HEK293 (cell line): ENCODE data around the gene CFAP43.

ENCODE experiments used
- CTCF ChIA-PET: fragments of 350-600 bp; formaldehyde crosslinking; extraction: SDS; loops from one replicate; lab custom pipeline; 2021; ENCODE audit warnings: antibody characterized with exemption; lab: Yijun Ruan, JAX
- POLR2A ChIA-PET: fragments of 300-600 bp; formaldehyde crosslinking; extraction: SDS; loops from one replicate; lab custom pipeline; 2020; ENCODE audit warnings: antibody characterized with exemption, inconsistent platforms; lab: Yijun Ruan, JAX
- H3K27ac ChIP-seq: fragments of 200-500 bp; sonication (Bioruptor generic); 2 replicates; pipeline ENCODE4 v1.5.1; 2014; ENCODE audit warnings: low read depth, low read length, control low read depth, inconsistent platforms; ENCODE audit errors: extremely low read depth
- H3K36me3 ChIP-seq, 2 experiments: fragments of 200-500 bp in 1 of 2; sonication (Bioruptor generic) in 1 of 2; 1 replicate in 1 of 2; 2 replicates in 1 of 2; pipeline ENCODE4 v1.5.1; 2014 to 2017; ENCODE audit warnings: inconsistent platforms in 2 of 2, low read length in 2 of 2; ENCODE audit not compliant: control insufficient read depth in 2 of 2, insufficient read depth in 1 of 2
- H3K4me1 ChIP-seq: fragments of 200-500 bp; sonication (Bioruptor generic); 2 replicates; pipeline ENCODE4 v1.5.1; 2014; ENCODE audit warnings: mild to moderate bottlenecking, low read length, inconsistent platforms; ENCODE audit not compliant: control insufficient read depth, insufficient read depth
- H3K4me3 ChIP-seq: 2 replicates; pipeline ENCODE4 v1.5.1; 2011; ENCODE audit warnings: low read depth, mild to moderate bottlenecking, control low read depth, low read length, moderate library complexity
- H3K9me3 ChIP-seq: fragments of 200-500 bp; sonication (Bioruptor generic); 2 replicates; pipeline ENCODE4 v1.5.1; 2014; ENCODE audit warnings: low read depth, low read length, inconsistent platforms; ENCODE audit not compliant: control insufficient read depth, insufficient read depth
- EGR2 ChIP-seq: fragments of 450-650 bp; formaldehyde crosslinking; IDR thresholded peaks from 2 replicates; pipeline ENCODE4 v1.5.1; 2016; ENCODE audit warnings: low read depth, missing biosample characterization, missing genetic modification characterization
- OSR2 ChIP-seq: fragments of 450-650 bp; formaldehyde crosslinking; IDR thresholded peaks from 2 replicates; pipeline ENCODE4 v1.5.1; 2016; ENCODE audit warnings: missing biosample characterization, missing genetic modification characterization
- REST ChIP-seq: fragments of 450-650 bp; formaldehyde crosslinking; IDR thresholded peaks from 2 replicates; pipeline ENCODE4 v1.5.1; 2016; ENCODE audit warnings: missing biosample characterization, missing genetic modification characterization
- SP3 ChIP-seq: fragments of 450-650 bp; formaldehyde crosslinking; IDR thresholded peaks from 2 replicates; pipeline ENCODE4 v1.5.1; 2016; ENCODE audit warnings: missing biosample characterization, missing genetic modification characterization
- SP7 ChIP-seq: fragments of 450-650 bp; formaldehyde crosslinking; IDR thresholded peaks from 2 replicates; pipeline ENCODE4 v1.5.1; 2016; ENCODE audit warnings: missing biosample characterization, missing genetic modification characterization
- TRIM28 ChIP-seq: IDR thresholded peaks from 2 replicates; pipeline ENCODE4 v1.6.1; 2011; ENCODE audit warnings: low read length, control low read depth, borderline replicate concordance
- YY1 ChIP-seq: fragments of 450-650 bp; formaldehyde crosslinking; IDR thresholded peaks from 2 replicates; pipeline ENCODE4 v1.5.1; 2018; ENCODE audit warnings: missing biosample characterization, missing genetic modification characterization
- ZNF121 ChIP-seq: fragments of 450-650 bp; formaldehyde crosslinking; IDR thresholded peaks from 2 replicates; pipeline ENCODE4 v1.5.1; 2016; ENCODE audit warnings: missing biosample characterization, missing genetic modification characterization
- ZNF184 ChIP-seq: fragments of 450-650 bp; IDR thresholded peaks from 2 replicates; pipeline ENCODE4 v1.5.1; 2018; ENCODE audit warnings: missing biosample characterization, mild to moderate bottlenecking, missing genetic modification characterization
- ZNF2 ChIP-seq: fragments of 450-650 bp; formaldehyde crosslinking; IDR thresholded peaks from 2 replicates; pipeline ENCODE4 v1.5.1; 2016; ENCODE audit warnings: missing biosample characterization, missing genetic modification characterization
- ZNF280D ChIP-seq: fragments of 450-650 bp; formaldehyde crosslinking; IDR thresholded peaks from 2 replicates; pipeline ENCODE4 v1.5.1; 2016; ENCODE audit warnings: missing biosample characterization, missing genetic modification characterization
- ZNF391 ChIP-seq: fragments of 450-650 bp; formaldehyde crosslinking; IDR thresholded peaks from 2 replicates; pipeline ENCODE4 v1.5.1; 2016; ENCODE audit warnings: low read depth, missing biosample characterization, missing genetic modification characterization, borderline replicate concordance
- ZNF449 ChIP-seq: fragments of 450-650 bp; formaldehyde crosslinking; IDR thresholded peaks from 2 replicates; pipeline ENCODE4 v1.5.1; 2017; ENCODE audit warnings: missing biosample characterization, mild to moderate bottlenecking, missing genetic modification characterization, moderate library complexity
- ZNF555 ChIP-seq: fragments of 450-650 bp; formaldehyde crosslinking; conservative IDR thresholded peaks from 2 replicates; pipeline ENCODE4 v1.5.1; 2017; ENCODE audit warnings: missing biosample characterization, mild to moderate bottlenecking, missing genetic modification characterization, inconsistent platforms
- ZNF558 ChIP-seq: fragments of 450-650 bp; formaldehyde crosslinking; IDR thresholded peaks from 2 replicates; pipeline ENCODE4 v1.5.1; 2016; ENCODE audit warnings: missing biosample characterization, missing genetic modification characterization
- ZNF692 ChIP-seq: fragments of 450-650 bp; formaldehyde crosslinking; IDR thresholded peaks from 2 replicates; pipeline ENCODE4 v1.5.1; 2016; ENCODE audit warnings: missing biosample characterization, missing genetic modification characterization
- ZNF707 ChIP-seq: fragments of 450-650 bp; formaldehyde crosslinking; IDR thresholded peaks from 2 replicates; pipeline ENCODE4 v1.5.1; 2016; ENCODE audit warnings: missing biosample characterization, missing genetic modification characterization
- ZNF776 ChIP-seq: fragments of 450-650 bp; formaldehyde crosslinking; IDR thresholded peaks from 2 replicates; pipeline ENCODE4 v1.5.0; 2017; ENCODE audit warnings: missing biosample characterization, missing genetic modification characterization, borderline replicate concordance
- ZNF791 ChIP-seq: fragments of 450-650 bp; formaldehyde crosslinking; IDR thresholded peaks from 2 replicates; pipeline ENCODE4 v1.5.1; 2016; ENCODE audit warnings: missing biosample characterization, missing genetic modification characterization
- ZNF792 ChIP-seq: fragments of 450-650 bp; formaldehyde crosslinking; IDR thresholded peaks from 2 replicates; pipeline ENCODE4 v1.5.1; 2016; ENCODE audit warnings: missing biosample characterization, missing genetic modification characterization
- ZNF830 ChIP-seq: fragments of 450-650 bp; IDR thresholded peaks from 2 replicates; pipeline ENCODE4 v1.5.0; 2018; ENCODE audit warnings: missing biosample characterization, missing genetic modification characterization, low read depth, mild to moderate bottlenecking, moderate library complexity
- ZSCAN16 ChIP-seq: fragments of 450-650 bp; formaldehyde crosslinking; IDR thresholded peaks from 2 replicates; pipeline ENCODE4 v1.5.1; 2016; ENCODE audit warnings: missing biosample characterization, missing genetic modification characterization

Gene CFAP43

GRCh38 chr10:104230490-104230889, 1.7 kb downstream of the CFAP43 start (continued):
- no peak for TF ChIP-seq ZNF391 (tag by site-specific recombination)

GRCh38 chr10:104223304-104223703, 8.9 kb downstream of the CFAP43 start:
- Histone ChIP-seq H3K4me1 (no peaks in the 10 kb centered on the region), H3K27ac (no peak overlapping the region), H3K36me3 (no peaks in the 10 kb centered on the region), H3K9me3 (no peaks in the 10 kb centered on the region), H3K4me3 (no peak overlapping the region)
- TF ChIP-seq ZNF280D (tag by site-specific recombination) = no peak
- TF ChIP-seq ZSCAN16 (tag by site-specific recombination) = no peak
- TF ChIP-seq OSR2 (tag by site-specific recombination) = no peak
- no peak for TF ChIP-seq ZNF830 (tag by site-specific recombination)
- no peak for TF ChIP-seq SP3 (tag by site-specific recombination)
- POLR2A ChIA-PET = no interaction called here
- CTCF ChIA-PET = interaction anchor here (0.7 to 0.9 kb wide), 2 partner anchors 69 to 348 kb away, joined by 3 read pairs; no protein-coding TSS in a partner anchor

GRCh38 chr10:104220522-104220921, 11.6 kb downstream of the CFAP43 start:
- Histone ChIP-seq H3K27ac (no peak overlapping the region), H3K9me3 (no peaks in the 10 kb centered on the region), H3K36me3 (no peaks in the 10 kb centered on the region), H3K4me3 (no peak overlapping the region), H3K4me1 (no peaks in the 10 kb centered on the region)
- TF ChIP-seq YY1 (tag by site-specific recombination) = no peak
- no peak for TF ChIP-seq ZNF692 (tag by site-specific recombination)
- TF ChIP-seq ZNF707 (tag by site-specific recombination) = no peak
- TF ChIP-seq ZNF449 (tag by site-specific recombination) = no peak
- no peak for TF ChIP-seq ZNF184 (tag by site-specific recombination)
- TF ChIP-seq ZNF555 (tag by site-specific recombination) = no peak
- no peak for TF ChIP-seq EGR2 (tag by site-specific recombination)
- TF ChIP-seq ZNF776 (tag by site-specific recombination) = no peak
- no peak for TF ChIP-seq REST (tag by site-specific recombination)
- no peak for TF ChIP-seq ZNF558
- TF ChIP-seq SP7 (tag by site-specific recombination) = no peak
- no peak for TF ChIP-seq ZNF791 (tag by site-specific recombination)
- no peak for TF ChIP-seq TRIM28
- TF ChIP-seq ZNF2 (tag by site-specific recombination) = no peak
- TF ChIP-seq ZNF792 (tag by site-specific recombination) = no peak
- TF ChIP-seq ZNF121 (tag by site-specific recombination) = no peak
- ChIA-PET POLR2A (no interaction called here), CTCF (no interaction called here)
